ENCODE data around the gene SKA2. TPM values are rescaled to one million over a fixed set of nuclear protein-coding genes. Genes with fewer than 3 reads are reported as not detected.

SKA2 gene
- total and polyA plus RNA-seq, 9 of the 15 experiments (the other 6 are each of a cell fraction or from before 2014, with no cell fraction given): 58.1 to 183 (median 133) TPM

- TF ChIP-seq ZBTB33 (CRISPR knock-in tag; IDR thresholded peaks at IDR 0.05): peak; percentile 83
- peak; percentile 93 for TF ChIP-seq L3MBTL2 (IDR thresholded peaks at IDR 0.05)
- TF ChIP-seq HDAC6 (IDR thresholded peaks at IDR 0.05; ENCODE audit: low read depth, low read length): no peak
- no peak for TF ChIP-seq PATZ1 (CRISPR knock-in tag; IDR thresholded peaks at IDR 0.05; ENCODE audit: borderline replicate concordance)
- peak; percentile 22 for TF ChIP-seq ARID1B (IDR thresholded peaks at IDR 0.05)
- TF ChIP-seq, protein P1, sequence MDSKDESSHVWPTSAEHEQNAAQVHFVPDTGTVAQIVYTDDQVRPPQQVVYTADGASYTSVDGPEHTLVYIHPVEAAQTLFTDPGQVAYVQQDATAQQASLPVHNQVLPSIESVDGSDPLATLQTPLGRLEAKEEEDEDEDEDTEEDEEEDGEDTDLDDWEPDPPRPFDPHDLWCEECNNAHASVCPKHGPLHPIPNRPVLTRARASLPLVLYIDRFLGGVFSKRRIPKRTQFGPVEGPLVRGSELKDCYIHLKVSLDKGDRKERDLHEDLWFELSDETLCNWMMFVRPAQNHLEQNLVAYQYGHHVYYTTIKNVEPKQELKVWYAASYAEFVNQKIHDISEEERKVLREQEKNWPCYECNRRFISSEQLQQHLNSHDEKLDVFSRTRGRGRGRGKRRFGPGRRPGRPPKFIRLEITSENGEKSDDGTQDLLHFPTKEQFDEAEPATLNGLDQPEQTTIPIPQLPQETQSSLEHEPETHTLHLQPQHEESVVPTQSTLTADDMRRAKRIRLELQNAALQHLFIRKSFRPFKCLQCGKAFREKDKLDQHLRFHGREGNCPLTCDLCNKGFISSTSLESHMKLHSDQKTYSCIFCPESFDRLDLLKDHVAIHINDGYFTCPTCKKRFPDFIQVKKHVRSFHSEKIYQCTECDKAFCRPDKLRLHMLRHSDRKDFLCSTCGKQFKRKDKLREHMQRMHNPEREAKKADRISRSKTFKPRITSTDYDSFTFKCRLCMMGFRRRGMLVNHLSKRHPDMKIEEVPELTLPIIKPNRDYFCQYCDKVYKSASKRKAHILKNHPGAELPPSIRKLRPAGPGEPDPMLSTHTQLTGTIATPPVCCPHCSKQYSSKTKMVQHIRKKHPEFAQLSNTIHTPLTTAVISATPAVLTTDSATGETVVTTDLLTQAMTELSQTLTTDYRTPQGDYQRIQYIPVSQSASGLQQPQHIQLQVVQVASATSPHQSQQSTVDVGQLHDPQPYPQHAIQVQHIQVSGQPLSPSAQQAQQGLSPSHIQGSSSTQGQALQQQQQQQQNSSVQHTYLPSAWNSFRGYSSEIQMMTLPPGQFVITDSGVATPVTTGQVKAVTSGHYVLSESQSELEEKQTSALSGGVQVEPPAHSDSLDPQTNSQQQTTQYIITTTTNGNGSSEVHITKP (IDR thresholded peaks at IDR 0.05; ENCODE audit: partially characterized antibody): peak; percentile 59
- no peak for TF ChIP-seq SETDB1 (IDR thresholded peaks at IDR 0.05; ENCODE audit: low read length)
- no peak for TF ChIP-seq SAFB2 (IDR thresholded peaks at IDR 0.05; ENCODE audit: borderline replicate concordance, low read depth, low read length, severe bottlenecking)
- no peak for TF ChIP-seq SMC3 (conservative IDR thresholded peaks at IDR 0.05; ENCODE audit: insufficient read depth, low read depth, low read length)
- no peak for TF ChIP-seq OTX1 (CRISPR knock-in tag; IDR thresholded peaks at IDR 0.05)
- no peak for TF ChIP-seq GTF2A2 (tag; IDR thresholded peaks at IDR 0.05)
- TF ChIP-seq ASH1L (IDR thresholded peaks at IDR 0.05; ENCODE audit: borderline replicate concordance, low read depth, partially characterized antibody): no peak
- no peak for TF ChIP-seq ELF4 (CRISPR knock-in tag; IDR thresholded peaks at IDR 0.05)
- no peak; the same call in 1 of the 2 replicates for TF ChIP-seq ZSCAN29 (IDR thresholded peaks at IDR 0.05)
- TF ChIP-seq CHAMP1 (IDR thresholded peaks at IDR 0.05): no peak
- no peak for TF ChIP-seq COPS2 (conservative IDR thresholded peaks at IDR 0.05)
These were observed 48.3 kb downstream of the SKA2 start, which contains the start of gene TRIM37 (continued) for GRCh38 chr17:59106463-59107305.

Data from K562 (cell line).